H1 (cell line): ENCODE results near the gene NAT9.

Source experiments
- POLR2A ChIP-seq, 2 experiments: IDR thresholded peaks; 1 replicate in 1 of 2; 2 replicates in 1 of 2; pipeline ENCODE4 v1.6.1; 2011; ENCODE audit warnings: low read depth in 2 of 2, low read length in 2 of 2, mild to moderate bottlenecking in 2 of 2; ENCODE audit errors: control extremely low read depth in 1 of 2
- POLR2AphosphoS5 ChIP-seq: IDR thresholded peaks from 2 replicates; pipeline ENCODE4 v1.6.1; 2011; ENCODE audit warnings: low read depth, low read length
- RNF2 ChIP-seq: fragments of 200-900, 300-1000 bp; sonication (generic); IDR thresholded peaks from 2 replicates; pipeline ENCODE4 v1.7.1; 2016; ENCODE audit warnings: borderline replicate concordance, low read depth, mild to moderate bottlenecking, antibody characterized with exemption, low read length; ENCODE audit not compliant: poor library complexity, severe bottlenecking; ENCODE audit errors: missing control alignments
- TF ChIP-seq, protein P1 (sequence below): IDR thresholded peaks from 2 replicates; pipeline ENCODE4 v1.6.1; 2012; ENCODE audit warnings: inconsistent platforms
- TF ChIP-seq, protein P2 (sequence below), 3 experiments: IDR thresholded peaks; 1 replicate in 2 of 3; 2 replicates in 1 of 3; pipeline versions ENCODE4 v1.5.1 to v1.6.1; 2011; ENCODE audit warnings: low read length in 3 of 3, mild to moderate bottlenecking in 3 of 3, inconsistent platforms in 2 of 3, low read depth in 1 of 3, moderate library complexity in 1 of 3; ENCODE audit not compliant: insufficient read depth in 1 of 3; ENCODE audit errors: control extremely low read depth in 1 of 3

DNA sequence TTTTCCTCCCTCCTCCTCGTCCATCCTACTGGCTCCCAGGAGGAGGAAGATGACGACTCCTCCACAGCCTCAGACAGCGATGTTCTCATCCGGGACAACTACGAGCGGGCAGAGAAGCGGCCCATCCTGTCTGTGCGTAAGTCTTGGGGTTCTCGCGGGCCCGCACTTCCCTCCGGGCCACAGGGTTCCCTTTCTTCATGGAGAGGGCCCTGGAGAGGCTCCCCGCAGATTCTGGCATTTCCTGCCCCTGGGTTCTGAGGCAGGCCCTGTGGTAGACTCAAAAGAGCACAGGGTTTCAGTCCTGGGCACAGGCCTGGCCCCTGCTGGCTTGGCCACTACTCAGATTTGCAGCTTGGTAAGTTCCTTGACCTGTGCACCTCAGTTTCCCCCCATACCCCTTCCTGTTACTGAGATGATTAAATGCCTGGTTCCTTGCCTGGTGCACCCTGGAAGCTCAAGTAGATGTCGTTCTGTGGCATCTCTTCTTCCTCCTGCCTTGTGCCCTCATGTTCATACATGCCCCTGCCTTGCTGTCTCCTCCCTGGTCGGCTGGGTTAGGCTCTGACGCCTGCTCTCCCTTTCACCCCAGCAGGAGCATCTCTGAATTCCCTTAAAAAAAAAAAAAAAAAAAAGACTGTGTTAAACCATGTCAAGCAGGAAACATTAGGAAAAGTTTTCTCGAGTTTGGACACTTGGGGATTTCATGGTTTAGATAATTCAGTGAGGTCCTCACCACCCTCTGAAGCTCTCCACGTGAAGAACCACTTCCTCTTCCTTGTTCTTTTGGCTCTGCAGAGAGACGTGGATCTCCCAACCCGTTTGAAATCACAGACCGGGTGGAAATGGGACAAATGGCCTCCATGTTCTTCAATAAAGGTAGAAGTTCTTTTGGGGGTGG lies 14.3 kb upstream of the NAT9 start:
- TF ChIP-seq POLR2AphosphoS5: no peak
- TF ChIP-seq, protein P1, sequence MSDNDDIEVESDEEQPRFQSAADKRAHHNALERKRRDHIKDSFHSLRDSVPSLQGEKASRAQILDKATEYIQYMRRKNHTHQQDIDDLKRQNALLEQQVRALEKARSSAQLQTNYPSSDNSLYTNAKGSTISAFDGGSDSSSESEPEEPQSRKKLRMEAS: no peak
- TF ChIP-seq RNF2: no peak
- TF ChIP-seq POLR2A (IDR thresholded peaks at IDR 0.05; ENCODE audit: control extremely low read depth in 1 of 2, low read depth in 2 of 2, low read length in 2 of 2): no peak
- TF ChIP-seq, protein P2, sequence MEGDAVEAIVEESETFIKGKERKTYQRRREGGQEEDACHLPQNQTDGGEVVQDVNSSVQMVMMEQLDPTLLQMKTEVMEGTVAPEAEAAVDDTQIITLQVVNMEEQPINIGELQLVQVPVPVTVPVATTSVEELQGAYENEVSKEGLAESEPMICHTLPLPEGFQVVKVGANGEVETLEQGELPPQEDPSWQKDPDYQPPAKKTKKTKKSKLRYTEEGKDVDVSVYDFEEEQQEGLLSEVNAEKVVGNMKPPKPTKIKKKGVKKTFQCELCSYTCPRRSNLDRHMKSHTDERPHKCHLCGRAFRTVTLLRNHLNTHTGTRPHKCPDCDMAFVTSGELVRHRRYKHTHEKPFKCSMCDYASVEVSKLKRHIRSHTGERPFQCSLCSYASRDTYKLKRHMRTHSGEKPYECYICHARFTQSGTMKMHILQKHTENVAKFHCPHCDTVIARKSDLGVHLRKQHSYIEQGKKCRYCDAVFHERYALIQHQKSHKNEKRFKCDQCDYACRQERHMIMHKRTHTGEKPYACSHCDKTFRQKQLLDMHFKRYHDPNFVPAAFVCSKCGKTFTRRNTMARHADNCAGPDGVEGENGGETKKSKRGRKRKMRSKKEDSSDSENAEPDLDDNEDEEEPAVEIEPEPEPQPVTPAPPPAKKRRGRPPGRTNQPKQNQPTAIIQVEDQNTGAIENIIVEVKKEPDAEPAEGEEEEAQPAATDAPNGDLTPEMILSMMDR (IDR thresholded peaks at IDR 0.05; ENCODE audit: control extremely low read depth in 1 of 3, insufficient read depth in 1 of 3, low read depth in 1 of 3, low read length in 3 of 3): no peak
